Neuronal stem cell (in vitro differentiated cells): ENCODE data around the gene GABRR3.

ENCODE experiments used
- DNase-seq: peaks from one replicate; pipeline ENCODE4 v3.0.0-alpha.2; 2013; ENCODE audit warnings: low spot score
- H2AFZ ChIP-seq: one replicate; pipeline ENCODE4 v1.6.1; 2013; ENCODE audit warnings: mild to moderate bottlenecking, low read length, inconsistent platforms
- H2AK5ac ChIP-seq: 2 replicates; pipeline ENCODE4 v1.6.1; 2013; ENCODE audit warnings: low read depth, mild to moderate bottlenecking, inconsistent platforms, low read length, moderate library complexity, mixed read lengths
- H2BK120ac ChIP-seq: 2 replicates; pipeline ENCODE4 v1.6.1; 2013; ENCODE audit warnings: low read depth, mild to moderate bottlenecking, inconsistent platforms, low read length, moderate library complexity, mixed read lengths
- H2BK12ac ChIP-seq: one replicate; pipeline ENCODE4 v1.6.1; 2013; ENCODE audit warnings: low read length, inconsistent platforms
- H2BK15ac ChIP-seq: 2 replicates; pipeline ENCODE4 v1.6.1; 2013; ENCODE audit warnings: mild to moderate bottlenecking, low read length, inconsistent platforms, mixed read lengths
- H2BK5ac ChIP-seq: one replicate; pipeline ENCODE4 v1.6.1; 2013; ENCODE audit warnings: inconsistent platforms, mild to moderate bottlenecking, low read length, moderate library complexity
- H3K14ac ChIP-seq: one replicate; pipeline ENCODE4 v1.6.1; 2013; ENCODE audit warnings: low read length, inconsistent platforms
- H3K18ac ChIP-seq: 2 replicates; pipeline ENCODE4 v1.6.1; 2013; ENCODE audit warnings: low read length, inconsistent platforms
- H3K23ac ChIP-seq: 2 replicates; pipeline ENCODE4 v1.6.1; 2013; ENCODE audit warnings: low read depth, mild to moderate bottlenecking, mixed read lengths, low read length, inconsistent platforms; ENCODE audit not compliant: poor library complexity
- H3K27ac ChIP-seq: replicated peaks from 3 replicates; pipeline ENCODE4 v1.5.1; 2013; ENCODE audit warnings: low read length, inconsistent platforms
- H3K27me3 ChIP-seq, 3 experiments: 2 replicates each; pipeline ENCODE4 v1.6.1; 2013; ENCODE audit warnings: low read length in 3 of 3, mild to moderate bottlenecking in 2 of 3, inconsistent platforms in 1 of 3, low read depth in 1 of 3, mixed read lengths in 1 of 3, moderate library complexity in 1 of 3; ENCODE audit not compliant: control insufficient read depth in 3 of 3, insufficient read depth in 3 of 3
- H3K36me3 ChIP-seq, 2 donors: replicated peaks in 1 of 2; 2 replicates each; pipeline ENCODE4 v1.6.1; 2013; ENCODE audit warnings: low read length in 2 of 2; ENCODE audit not compliant: control insufficient read depth in 2 of 2, insufficient read depth in 2 of 2
- H3K4ac ChIP-seq: 2 replicates; pipeline ENCODE4 v1.6.1; 2013; ENCODE audit warnings: inconsistent platforms, mild to moderate bottlenecking, low read length, moderate library complexity
- H3K4me1 ChIP-seq, 2 donors: 1 replicate in 1 of 2; 2 replicates in 1 of 2; pipeline ENCODE4 v1.6.1; 2013; ENCODE audit warnings: low read length in 2 of 2, low read depth in 1 of 2; ENCODE audit not compliant: control insufficient read depth in 2 of 2, insufficient read depth in 1 of 2
- H3K4me2 ChIP-seq: one replicate; pipeline ENCODE4 v1.6.1; 2013; ENCODE audit warnings: mild to moderate bottlenecking, low read length, inconsistent platforms; ENCODE audit not compliant: insufficient read depth, poor library complexity, severe bottlenecking
- H3K4me3 ChIP-seq, 2 donors: 2 replicates each; pipeline ENCODE4 v1.5.1; 2013; ENCODE audit warnings: low read length in 2 of 2, mild to moderate bottlenecking in 2 of 2, inconsistent platforms in 1 of 2, moderate library complexity in 1 of 2
- H3K79me1 ChIP-seq: one replicate; pipeline ENCODE4 v1.6.1; 2013; ENCODE audit warnings: low read depth, mild to moderate bottlenecking, inconsistent platforms, low read length, moderate library complexity
- H3K9ac ChIP-seq: one replicate; pipeline ENCODE4 v1.6.1; 2013; ENCODE audit warnings: mild to moderate bottlenecking, low read depth, low read length, inconsistent platforms; ENCODE audit not compliant: poor library complexity
- H3K9me3 ChIP-seq, 2 donors: replicated peaks in 1 of 2; 2 replicates each; pipeline versions ENCODE3 to v1.6.1; 2013; ENCODE audit warnings: low read length in 2 of 2, mild to moderate bottlenecking in 2 of 2, inconsistent platforms in 1 of 2, low read depth in 1 of 2, mixed read lengths in 1 of 2, moderate library complexity in 1 of 2; ENCODE audit not compliant: control insufficient read depth in 2 of 2, insufficient read depth in 1 of 2
- H4K8ac ChIP-seq: one replicate; pipeline ENCODE4 v1.6.1; 2013; ENCODE audit warnings: low read depth, mild to moderate bottlenecking, inconsistent platforms, low read length, moderate library complexity
- H4K91ac ChIP-seq: one replicate; pipeline ENCODE4 v1.6.1; 2013; ENCODE audit warnings: low read length, low read depth, mild to moderate bottlenecking, inconsistent platforms; ENCODE audit not compliant: poor library complexity
- WGBS, 2 donors: extraction: QIAGEN DNeasy Blood & Tissue Kit; methylation state at CpG; one replicate each; pipeline ENCODE4 v1.1.7; 2013; ENCODE audit warnings: missing lambda C conversion rate in 2 of 2, mixed read lengths in 1 of 2; ENCODE audit not compliant: insufficient read length in 2 of 2, insufficient replicate concordance in 1 of 2; ENCODE audit errors: extremely low coverage in 2 of 2; 5-methylcytosine and 5-hydroxymethylcytosine counted together

GABRR3 gene

DNA sequence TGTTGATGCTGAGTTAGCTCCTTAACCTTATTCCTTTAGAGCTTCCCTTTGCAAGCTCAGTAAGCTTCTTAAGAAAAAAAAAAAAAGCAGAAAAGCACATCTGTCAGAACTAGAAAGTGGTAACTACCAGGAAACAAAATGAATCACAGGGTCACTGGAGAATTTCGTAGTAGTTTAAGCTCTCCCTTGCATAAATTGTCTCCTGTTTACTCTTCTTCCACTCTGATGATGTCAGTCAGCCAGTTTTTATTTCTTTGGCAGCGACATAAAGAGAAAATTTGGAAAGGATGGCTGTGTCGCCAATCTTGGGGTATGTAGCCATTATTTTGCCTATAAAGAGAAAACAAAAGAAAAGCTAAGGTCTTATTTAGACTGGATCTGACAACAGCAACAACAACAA is 3.2 kb upstream of the GABRR3 start:
- H3K79me1 ChIP-seq, result no peaks in the 10 kb centered on the region
- no peak overlapping the region for H3K4me2 ChIP-seq
- no peak overlapping the region for H3K23ac ChIP-seq
- H2BK5ac ChIP-seq, result no peak overlapping the region
- H3K9ac ChIP-seq, result no peak overlapping the region
- H2AFZ ChIP-seq, result no peak overlapping the region
- no peaks in the 10 kb centered on the region for H3K4me1 ChIP-seq
- no peak overlapping the region for H3K27ac ChIP-seq
- no peak overlapping the region for H3K4me3 ChIP-seq
- no peak overlapping the region for H3K14ac ChIP-seq
- H3K27me3 ChIP-seq, result peaks cover 0 to 10% (median 0%) of the 10 kb centered on the region in 3 experiments
- WGBS, 2 donors, result no CpG with 5 or more reads among the region's 3 CpGs
- H2AK5ac ChIP-seq, result no peak overlapping the region
- no peak for DNase-seq
- peaks cover 0 to 2% of the 10 kb centered on the region in 2 donors for H3K9me3 ChIP-seq
- H2BK15ac ChIP-seq, result no peak overlapping the region
- no peak overlapping the region for H2BK12ac ChIP-seq
- H3K36me3 ChIP-seq, result no peaks in the 10 kb centered on the region
- H3K18ac ChIP-seq, result no peak overlapping the region
- H2BK120ac ChIP-seq, result no peak overlapping the region
- no peak overlapping the region for H4K91ac ChIP-seq
- H3K4ac ChIP-seq, result no peak overlapping the region
- no peak overlapping the region for H4K8ac ChIP-seq

DNA sequence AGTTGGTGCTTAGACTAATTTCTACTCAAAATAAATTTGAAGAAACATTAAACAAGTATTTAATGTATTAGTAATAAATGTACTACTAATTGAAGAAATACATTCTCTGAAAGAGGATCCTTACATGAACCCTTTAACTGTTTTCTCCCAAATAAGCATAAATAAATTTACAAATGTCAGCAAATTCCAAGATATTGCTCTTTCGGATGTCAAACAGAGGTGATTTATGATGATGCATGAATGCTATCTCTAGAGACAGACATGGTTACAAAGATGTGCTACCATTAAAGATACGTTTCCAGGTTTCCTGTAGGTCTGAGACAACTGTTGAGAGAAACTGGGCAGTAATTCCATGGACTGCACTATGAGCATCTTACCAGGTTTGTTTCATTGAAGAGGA is 629 bp downstream of the GABRR3 start:
- H3K27me3 ChIP-seq, result peaks cover 0 to 10% (median 0%) of the 10 kb centered on the region in 3 experiments
- H2BK12ac ChIP-seq, result no peak overlapping the region
- no peak overlapping the region for H3K18ac ChIP-seq
- no peak overlapping the region for H2BK120ac ChIP-seq
- no peak overlapping the region for H3K4ac ChIP-seq
- WGBS, 2 donors, result no CpG with 5 or more reads among the region's 2 CpGs
- DNase-seq, result no peak
- H3K36me3 ChIP-seq, result no peaks in the 10 kb centered on the region
- H2AK5ac ChIP-seq, result no peak overlapping the region
- H3K9me3 ChIP-seq, result no peaks in the 10 kb centered on the region
- H2BK5ac ChIP-seq, result no peak overlapping the region
- H2AFZ ChIP-seq, result no peak overlapping the region
- H3K79me1 ChIP-seq, result no peaks in the 10 kb centered on the region
- no peak overlapping the region for H4K8ac ChIP-seq
- H3K9ac ChIP-seq, result no peak overlapping the region
- H3K27ac ChIP-seq, result no peak overlapping the region
- no peak overlapping the region for H3K23ac ChIP-seq
- no peak overlapping the region for H3K4me2 ChIP-seq
- no peak overlapping the region for H2BK15ac ChIP-seq
- no peaks in the 10 kb centered on the region for H3K4me1 ChIP-seq
- H3K14ac ChIP-seq, result no peak overlapping the region
- no peak overlapping the region for H3K4me3 ChIP-seq
- H4K91ac ChIP-seq, result no peak overlapping the region

DNA sequence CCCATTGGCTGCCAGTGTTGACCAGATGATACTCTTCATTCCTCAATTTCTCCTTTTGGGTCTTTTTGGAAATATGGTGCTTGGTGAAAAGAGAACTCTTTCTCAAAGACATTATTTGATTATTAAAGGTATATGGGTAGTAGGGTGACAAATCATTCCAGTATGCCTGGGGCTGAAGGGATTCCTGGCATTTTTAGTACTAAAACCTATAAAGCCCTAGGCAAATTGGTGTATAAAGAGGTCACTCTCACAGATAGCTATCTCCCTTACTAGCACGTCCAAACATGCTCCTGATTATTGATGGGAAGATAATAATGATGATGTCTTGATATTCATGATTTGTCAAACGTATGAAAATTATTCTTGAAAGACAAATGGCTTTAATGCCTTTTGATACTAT is 1.1 kb downstream of the GABRR3 start:
- no peak overlapping the region for H3K4me3 ChIP-seq
- no peak overlapping the region for H3K18ac ChIP-seq
- no peak overlapping the region for H2BK15ac ChIP-seq
- no peaks in the 10 kb centered on the region for H3K9me3 ChIP-seq
- no peak overlapping the region for H3K14ac ChIP-seq
- no peak overlapping the region for H2AFZ ChIP-seq
- no peak overlapping the region for H2AK5ac ChIP-seq
- no peak overlapping the region for H3K23ac ChIP-seq
- H2BK5ac ChIP-seq, result no peak overlapping the region
- no CpG with 5 or more reads among the region's 2 CpGs for WGBS, 2 donors
- H3K27ac ChIP-seq, result no peak overlapping the region
- no peaks in the 10 kb centered on the region for H3K79me1 ChIP-seq
- H3K36me3 ChIP-seq, result no peaks in the 10 kb centered on the region
- H3K4me1 ChIP-seq, result no peaks in the 10 kb centered on the region
- H3K4me2 ChIP-seq, result no peak overlapping the region
- no peak for DNase-seq
- peaks cover 0 to 10% (median 0%) of the 10 kb centered on the region in 3 experiments for H3K27me3 ChIP-seq
- H4K91ac ChIP-seq, result no peak overlapping the region
- no peak overlapping the region for H3K9ac ChIP-seq
- H3K4ac ChIP-seq, result no peak overlapping the region
- H2BK120ac ChIP-seq, result no peak overlapping the region
- no peak overlapping the region for H4K8ac ChIP-seq
- H2BK12ac ChIP-seq, result no peak overlapping the region

GRCh38 chr3:98032904-98033303 is 2.2 kb downstream of the GABRR3 start:
- Histone ChIP-seq H2BK5ac (no peak overlapping the region), H2AK5ac (no peak overlapping the region), H3K27ac (no peak overlapping the region), H2AFZ (no peak overlapping the region), H3K36me3 (no peaks in the 10 kb centered on the region), H3K79me1 (no peaks in the 10 kb centered on the region), H2BK12ac (no peak overlapping the region), H2BK120ac (no peak overlapping the region), H3K18ac (no peak overlapping the region), H3K4me1 (no peaks in the 10 kb centered on the region), H4K8ac (no peak overlapping the region), H3K9ac (no peak overlapping the region), H3K27me3 (peaks cover 0 to 10% (median 0%) of the 10 kb centered on the region in 3 experiments), H3K4me3 (no peak overlapping the region), H2BK15ac (no peak overlapping the region), H4K91ac (no peak overlapping the region), H3K4me2 (no peak overlapping the region), H3K14ac (no peak overlapping the region), H3K9me3 (no peaks in the 10 kb centered on the region), H3K4ac (no peak overlapping the region), H3K23ac (no peak overlapping the region)
- DNase-seq, result no peak
- WGBS, 2 donors, result no CpG with 5 or more reads among the region's 1 CpG
